Esophagus squamous epithelium (tissue), 5 donors: Measurements from ENCODE around the gene RPLP2. TPM values are rescaled to one million over a fixed set of nuclear protein-coding genes. Genes with fewer than 3 reads are reported as not detected.

Experiments
- DNase-seq: peaks from one replicate; lab custom pipeline; 2025; lab: John Stamatoyannopoulos, UW
- H3K27ac ChIP-seq, 4 donors: fragments of 200-600 bp; sonication (generic); one replicate each; pipeline ENCODE4 v1.5.1; 2016 to 2019; ENCODE audit warnings: mild to moderate bottlenecking in 1 of 4
- H3K27me3 ChIP-seq, 4 donors: fragments of 200-600 bp; sonication (generic); 1 replicate in 3 of 4; 2 replicates in 1 of 4; pipeline versions ENCODE4 v1.5.1 to v1.6.0; 2017 to 2021; ENCODE audit warnings: antibody characterized with exemption in 1 of 4
- H3K36me3 ChIP-seq, 3 donors: fragments of 200-600 bp; sonication (generic); one replicate each; pipeline ENCODE4 v1.5.1; 2016 to 2019
- H3K4me1 ChIP-seq, 3 donors: fragments of 200-600 bp; sonication (generic); one replicate each; pipeline ENCODE4 v1.5.1; 2017 to 2019
- H3K4me3 ChIP-seq, 4 donors: fragments of 200-600 bp; sonication (generic); 1 replicate in 3 of 4; 2 replicates in 1 of 4; pipeline ENCODE4 v1.5.1; 2016 to 2019; ENCODE audit warnings: mild to moderate bottlenecking in 2 of 4, moderate library complexity in 1 of 4
- H3K9me3 ChIP-seq, 3 donors: fragments of 200-600 bp; sonication (generic); one replicate each; pipeline ENCODE4 v1.5.1; 2016 to 2019
- POLR2A ChIP-seq, 4 donors: fragments of 450-650 bp; IDR thresholded peaks; one replicate each; pipeline ENCODE4 v1.6.1; 2017; ENCODE audit warnings: antibody characterized with exemption in 4 of 4, mild to moderate bottlenecking in 4 of 4, moderate library complexity in 3 of 4
- WGBS, 2 donors: methylation state at CpG; one replicate each; pipeline ENCODE4 v1.1.5; 2018; 5-methylcytosine and 5-hydroxymethylcytosine counted together
- intact Hi-C: fragments of 100-400 bp; cut with DNase I; formaldehyde crosslinking; loops from one replicate; pipeline ENCODE4 v1.15.0; 2022
- total RNA-seq, 4 donors: library from RNA; depleted of rRNA; stranded (reverse); fragments of >200 nt; gene quantifications; one replicate each; pipeline ENCODE4 v1.1.0, GENCODE V29; 2016
- TF ChIP-seq, protein P1 (sequence below), 6 experiments: fragments of 450-650 bp in 4 of 6; fragments of 200-600 bp in 2 of 6; sonication (generic) in 2 of 6; IDR thresholded peaks; one replicate each; pipeline ENCODE4 v1.5.1; 2016 to 2019; ENCODE audit warnings: antibody characterized with exemption in 6 of 6, mild to moderate bottlenecking in 4 of 6, moderate library complexity in 4 of 6
- donor health status: DM: yes; HTN: yes; CAD: no.

The RPLP2 gene
- total RNA-seq, 4 donors from 2014 or later: 232 to 871 (median 490) TPM

DNA sequence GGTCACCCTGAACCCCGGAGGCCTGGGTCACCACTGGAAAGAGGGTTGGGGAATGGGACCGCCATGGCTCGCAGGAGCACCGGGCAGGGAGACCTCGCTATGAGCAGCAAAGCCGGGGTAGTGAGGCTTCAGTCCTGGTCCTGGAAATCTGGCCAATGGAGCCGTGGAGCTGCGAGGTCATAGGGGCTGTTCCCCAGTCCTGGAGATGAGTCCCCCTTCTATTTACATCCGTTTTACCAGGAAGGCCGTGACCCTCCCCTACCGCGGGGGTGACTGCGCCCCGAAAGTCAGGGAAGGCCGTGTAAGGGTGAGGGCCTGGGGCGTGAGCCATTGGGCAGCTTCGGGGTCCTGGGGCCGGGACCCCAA is 5.2 kb upstream of the RPLP2 start:
- no peak for DNase-seq
- H3K4me1 ChIP-seq: peaks cover 22 to 58% (median 30%) of the 10 kb centered on the region in 3 donors
- WGBS, 2 donors: 0% methylated on average over 2 to 9 of the region's 18 CpGs
- no peaks in the 10 kb centered on the region for H3K27me3 ChIP-seq
- H3K9me3 ChIP-seq: no peaks in the 10 kb centered on the region
- intact Hi-C loops: no loop called here
- H3K27ac ChIP-seq: peak overlapping the region; percentile 83 to 98 (median 92)
- peak overlapping the region; percentile 55 to 87 (median 68) for H3K4me3 ChIP-seq
- H3K36me3 ChIP-seq: peaks cover 0 to 40% (median 11%) of the 10 kb centered on the region in 3 donors
- TF ChIP-seq, protein P1, sequence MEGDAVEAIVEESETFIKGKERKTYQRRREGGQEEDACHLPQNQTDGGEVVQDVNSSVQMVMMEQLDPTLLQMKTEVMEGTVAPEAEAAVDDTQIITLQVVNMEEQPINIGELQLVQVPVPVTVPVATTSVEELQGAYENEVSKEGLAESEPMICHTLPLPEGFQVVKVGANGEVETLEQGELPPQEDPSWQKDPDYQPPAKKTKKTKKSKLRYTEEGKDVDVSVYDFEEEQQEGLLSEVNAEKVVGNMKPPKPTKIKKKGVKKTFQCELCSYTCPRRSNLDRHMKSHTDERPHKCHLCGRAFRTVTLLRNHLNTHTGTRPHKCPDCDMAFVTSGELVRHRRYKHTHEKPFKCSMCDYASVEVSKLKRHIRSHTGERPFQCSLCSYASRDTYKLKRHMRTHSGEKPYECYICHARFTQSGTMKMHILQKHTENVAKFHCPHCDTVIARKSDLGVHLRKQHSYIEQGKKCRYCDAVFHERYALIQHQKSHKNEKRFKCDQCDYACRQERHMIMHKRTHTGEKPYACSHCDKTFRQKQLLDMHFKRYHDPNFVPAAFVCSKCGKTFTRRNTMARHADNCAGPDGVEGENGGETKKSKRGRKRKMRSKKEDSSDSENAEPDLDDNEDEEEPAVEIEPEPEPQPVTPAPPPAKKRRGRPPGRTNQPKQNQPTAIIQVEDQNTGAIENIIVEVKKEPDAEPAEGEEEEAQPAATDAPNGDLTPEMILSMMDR (IDR thresholded peaks at IDR 0.05): no peak
- TF ChIP-seq POLR2A (IDR thresholded peaks at IDR 0.05): no peak

DNA sequence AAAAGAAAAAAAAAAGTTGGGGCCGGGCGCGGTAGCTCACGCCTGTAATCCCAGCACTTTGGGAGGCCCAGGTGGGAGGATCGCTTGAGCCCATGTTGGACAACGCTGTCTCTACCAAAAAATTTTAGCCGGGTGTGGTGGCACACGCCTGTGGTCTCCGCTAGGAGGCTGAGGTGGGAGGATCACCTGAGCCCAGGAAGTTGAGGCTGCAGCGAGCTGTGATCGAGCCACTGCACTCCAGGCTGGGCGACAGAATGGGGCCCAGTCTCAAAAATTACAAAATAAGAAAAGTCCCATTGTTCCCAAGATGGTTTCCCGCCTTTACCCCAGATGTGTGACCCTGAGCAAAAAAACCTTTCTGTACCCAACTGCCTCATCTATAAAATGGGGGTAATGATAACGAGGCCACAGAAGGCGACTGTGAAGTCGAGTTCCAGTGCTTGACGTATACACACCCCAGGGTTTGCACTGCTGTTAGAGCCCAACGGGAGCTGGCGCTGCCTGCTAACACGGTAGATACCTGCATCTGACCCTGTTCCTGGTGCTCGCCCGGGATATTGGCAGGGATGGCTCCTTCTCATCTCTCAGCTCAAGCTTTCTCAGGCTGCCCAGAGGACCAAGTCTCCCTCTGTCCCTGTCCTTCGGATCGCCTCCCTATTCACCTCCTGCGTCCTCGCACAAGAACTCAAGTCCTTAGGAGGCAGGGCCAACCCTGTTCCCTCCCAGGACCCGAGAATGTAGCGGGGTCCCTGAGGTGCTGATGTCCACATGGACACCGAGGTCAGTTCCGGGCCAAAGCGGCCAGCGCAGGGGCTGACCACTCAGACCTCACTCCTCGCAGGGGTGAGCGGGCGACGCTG is 1.1 kb upstream of the RPLP2 start:
- WGBS, 2 donors: 28 to 42% methylated on average over 22 to 25 of the region's 36 CpGs
- H3K27ac ChIP-seq: peak overlapping the region; percentile 98 to 99 (median 98)
- intact Hi-C loops: no loop called here

DNA sequence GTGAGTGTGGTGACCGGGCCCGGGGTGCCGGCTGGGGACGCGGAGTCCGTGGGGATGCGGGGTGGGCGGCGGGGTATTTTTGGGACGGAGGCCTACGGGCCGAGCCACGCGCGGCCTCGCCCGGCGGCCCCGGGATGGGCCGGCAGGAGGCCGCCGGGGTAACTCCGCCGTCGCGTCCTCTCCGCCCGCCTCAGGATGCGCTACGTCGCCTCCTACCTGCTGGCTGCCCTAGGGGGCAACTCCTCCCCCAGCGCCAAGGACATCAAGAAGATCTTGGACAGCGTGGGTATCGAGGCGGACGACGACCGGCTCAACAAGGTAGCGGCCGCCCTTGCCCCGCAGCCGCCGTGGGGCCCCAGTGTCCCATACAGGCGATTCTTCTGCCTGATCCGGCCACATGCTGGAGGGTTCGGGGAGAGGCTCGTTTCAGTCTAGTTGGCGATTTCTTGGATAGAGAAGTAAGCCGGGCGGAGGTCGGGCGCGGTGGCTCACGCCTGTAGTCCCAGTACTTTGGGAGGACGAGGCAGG is 337 bp downstream of the RPLP2 start:
- no peaks in the 10 kb centered on the region for H3K9me3 ChIP-seq
- H3K27ac ChIP-seq: peak overlapping the region; percentile 98 to 99 (median 98)
- intact Hi-C loops: no loop called here
- TF ChIP-seq POLR2A (IDR thresholded peaks at IDR 0.05): no peak
- TF ChIP-seq, protein P1 (IDR thresholded peaks at IDR 0.05): peak in 1 of 6 experiments; percentile 21
- H3K36me3 ChIP-seq: peaks cover 18 to 39% (median 23%) of the 10 kb centered on the region in 3 donors
- peak overlapping the region; percentile 69 to 99 (median 83) for H3K4me3 ChIP-seq
- peaks cover 25 to 59% (median 31%) of the 10 kb centered on the region in 3 donors for H3K4me1 ChIP-seq
- WGBS, 2 donors: 0% methylated on average over 4 of the region's 55 CpGs; no CpG with 5 or more reads in 1 of the 2 donors
- H3K27me3 ChIP-seq: no peaks in the 10 kb centered on the region
- no peak for DNase-seq

More for the DNA sequence above, 1.1 kb upstream of the RPLP2 start:
- H3K4me1 ChIP-seq: peaks cover 37 to 73% (median 45%) of the 10 kb centered on the region in 3 donors
- no peaks in the 10 kb centered on the region for H3K27me3 ChIP-seq
- peak overlapping the region; percentile 69 to 99 (median 83) for H3K4me3 ChIP-seq
- no peaks in the 10 kb centered on the region for H3K9me3 ChIP-seq
- no peak for DNase-seq
- H3K36me3 ChIP-seq: peaks cover 16 to 26% (median 23%) of the 10 kb centered on the region in 3 donors
- no peak for TF ChIP-seq POLR2A (IDR thresholded peaks at IDR 0.05)
- TF ChIP-seq, protein P1 (IDR thresholded peaks at IDR 0.05): peak in 1 of 6 experiments; percentile 13

DNA sequence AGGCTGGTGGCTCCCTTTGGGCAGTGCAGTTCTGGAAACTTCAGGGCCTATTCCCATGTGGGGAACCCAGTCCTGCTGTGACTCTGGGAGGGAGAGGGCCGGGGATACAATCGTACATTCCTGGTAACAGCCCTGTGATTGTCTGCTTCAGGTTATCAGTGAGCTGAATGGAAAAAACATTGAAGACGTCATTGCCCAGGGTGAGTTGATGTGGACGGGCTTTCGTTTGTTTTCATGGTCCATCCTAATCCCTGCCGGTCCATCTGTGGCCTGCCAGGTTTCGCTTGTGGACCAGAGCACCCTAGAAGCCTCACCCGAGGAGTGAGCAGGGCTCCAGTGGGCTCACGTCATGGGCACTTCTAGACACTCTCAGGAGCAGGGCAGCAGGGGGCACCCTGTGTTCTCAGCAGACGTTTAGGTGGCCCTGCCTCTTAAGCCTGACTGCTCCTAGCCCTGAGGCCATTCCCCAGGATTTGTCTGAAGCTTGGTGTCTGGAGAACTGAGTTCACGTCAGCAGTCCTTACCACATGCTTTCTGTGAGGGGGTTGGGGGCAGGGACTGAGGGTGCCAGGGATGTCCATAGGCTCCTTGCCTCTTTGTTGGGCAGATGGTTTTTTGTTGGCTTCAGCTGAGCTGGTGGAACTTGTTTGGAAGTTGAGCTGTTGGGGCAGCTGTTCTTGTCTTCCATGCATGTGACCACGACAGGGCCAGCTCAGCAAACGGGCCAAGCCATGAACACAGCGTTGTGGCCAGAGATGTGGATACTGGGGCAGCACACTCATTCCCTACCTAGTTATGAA is 1.9 kb downstream of the RPLP2 start:
- no peak for TF ChIP-seq POLR2A (IDR thresholded peaks at IDR 0.05)
- TF ChIP-seq, protein P1 (IDR thresholded peaks at IDR 0.05): peak in 1 of 6 experiments; percentile 3
- peaks cover 18 to 46% (median 23%) of the 10 kb centered on the region in 3 donors for H3K36me3 ChIP-seq
- WGBS, 2 donors: 67 to 73% methylated on average over 4 to 5 of the region's 14 CpGs
- peaks cover 25 to 47% (median 25%) of the 10 kb centered on the region in 3 donors for H3K4me1 ChIP-seq
- peak overlapping the region in 1 of 4 donors; percentile 99 for H3K4me3 ChIP-seq
- intact Hi-C loops: no loop called here
- DNase-seq: no peak
- peak overlapping the region in 2 of 4 donors; percentile 99 for H3K27ac ChIP-seq
- H3K27me3 ChIP-seq: no peaks in the 10 kb centered on the region
- H3K9me3 ChIP-seq: no peaks in the 10 kb centered on the region
